NCI-H2029 (cell line): ENCODE measurements around the gene COPS3.
A peak's percentile ranks its signal among the peaks of the same experiment; 100 is the strongest.
"Not testable (repeated sequence)": the region's sequence is repeated elsewhere in the genome, so short reads cannot be mapped to it uniquely, and the experiment has no call there.

ENCODE experiments used
- DNase-seq: peaks from one replicate; lab custom pipeline; 2025; lab: John Stamatoyannopoulos, UW

The COPS3 gene

DNA sequence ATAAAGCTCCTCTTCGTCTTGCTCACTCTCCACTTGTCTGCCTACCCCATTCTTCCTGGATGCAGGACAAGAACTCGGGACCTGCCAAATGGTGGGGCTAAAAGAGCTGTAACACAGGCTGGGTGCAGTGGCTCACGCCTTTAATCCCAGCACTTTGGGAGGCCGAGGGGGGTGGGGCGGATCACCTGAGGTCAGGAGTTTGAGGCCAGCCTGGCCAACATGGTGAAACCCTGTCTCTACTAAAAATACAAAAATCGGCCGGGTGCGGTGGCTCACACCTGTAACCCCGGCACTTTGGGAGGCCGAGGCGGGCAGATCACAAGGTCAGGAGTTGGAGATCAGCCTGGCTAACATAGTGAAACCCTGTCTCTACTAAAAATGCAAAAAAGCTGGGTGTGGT lies 20.6 kb upstream of the COPS3 start:
- not testable (repeated sequence) for DNase-seq

DNA sequence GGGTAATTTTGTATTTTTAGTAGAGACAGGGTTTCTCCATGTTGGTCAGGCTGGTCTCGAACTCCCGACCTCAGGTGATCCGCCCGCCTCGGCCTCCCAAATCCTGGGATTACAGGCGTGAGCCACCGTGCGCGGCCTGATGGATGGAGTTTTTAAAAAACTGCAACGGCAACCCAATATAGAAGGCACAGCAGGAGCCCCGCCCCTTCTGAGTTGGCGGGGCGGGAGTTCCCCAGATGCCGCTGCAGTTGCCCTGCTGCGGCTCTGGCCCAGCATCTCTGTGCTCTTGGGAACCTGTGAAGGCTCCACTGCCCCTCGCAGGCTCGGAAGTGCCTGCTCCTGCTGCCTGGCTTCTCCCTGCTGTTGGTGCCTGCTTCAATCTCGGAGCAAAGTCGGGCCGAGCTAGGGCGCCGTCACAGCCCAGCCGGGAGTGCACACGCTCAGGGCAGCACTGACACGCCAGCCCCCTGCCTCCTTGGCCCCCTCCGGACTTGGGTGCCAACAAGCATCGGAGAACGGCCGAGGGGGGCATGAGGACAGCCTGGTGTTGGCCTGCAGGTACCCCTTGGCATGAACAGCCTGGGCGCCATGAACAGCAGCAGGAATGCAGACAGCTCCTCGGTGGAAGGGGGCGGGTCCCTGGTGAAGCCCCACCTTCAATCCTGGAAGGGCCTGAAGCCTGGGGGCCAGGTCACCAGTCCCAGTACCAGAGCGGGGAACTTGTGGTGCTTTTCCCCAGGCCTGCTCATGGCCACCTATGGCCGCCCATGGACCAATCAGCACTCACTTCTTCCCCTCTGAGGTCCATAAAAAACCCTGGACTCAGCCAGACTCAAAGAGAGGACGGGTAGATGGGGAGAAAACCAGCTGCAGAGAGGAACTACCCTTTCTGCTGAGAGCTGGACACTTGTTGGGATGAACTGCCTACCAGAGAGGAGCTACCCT lies 19.9 kb upstream of the COPS3 start:
- DNase-seq = no peak

DNA sequence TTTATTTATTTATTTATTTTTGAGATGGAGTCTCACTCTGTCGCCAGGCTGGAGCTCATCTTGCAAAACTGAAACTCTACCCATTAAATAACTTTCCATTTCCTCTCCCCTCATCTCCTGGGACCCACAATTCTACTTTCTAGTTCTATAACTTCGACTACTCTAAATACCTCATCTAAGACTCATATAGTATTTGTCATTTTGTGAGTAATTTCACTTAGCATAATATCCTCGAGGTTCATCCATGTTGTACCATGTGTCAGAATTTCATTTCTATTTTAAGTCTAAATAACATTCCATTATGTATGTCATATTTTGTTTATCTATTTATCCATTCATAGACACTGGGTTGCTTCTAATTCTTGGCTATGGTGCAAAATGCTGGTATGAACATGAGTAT lies 17.1 kb upstream of the COPS3 start:
- DNase-seq = no peak

DNA sequence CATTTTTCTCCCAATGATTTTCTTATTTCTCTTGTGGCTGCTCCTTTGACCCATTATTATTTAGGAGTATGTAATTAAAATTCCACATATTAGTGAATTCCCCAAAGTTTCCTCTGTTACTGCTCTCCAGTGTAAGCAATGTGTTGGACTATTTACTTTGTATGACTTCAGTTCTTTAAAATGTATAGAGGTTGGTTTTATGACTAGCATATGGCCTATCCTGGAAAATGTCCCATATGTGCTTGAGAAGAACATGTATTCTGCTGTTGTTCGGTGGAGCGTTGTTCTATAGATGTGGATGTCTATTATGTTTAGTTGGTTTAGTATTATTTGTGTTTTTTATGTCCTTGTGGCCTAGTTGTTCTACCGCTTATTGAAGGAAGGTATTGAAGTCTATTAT lies 16.2 kb upstream of the COPS3 start:
- no peak for DNase-seq

DNA sequence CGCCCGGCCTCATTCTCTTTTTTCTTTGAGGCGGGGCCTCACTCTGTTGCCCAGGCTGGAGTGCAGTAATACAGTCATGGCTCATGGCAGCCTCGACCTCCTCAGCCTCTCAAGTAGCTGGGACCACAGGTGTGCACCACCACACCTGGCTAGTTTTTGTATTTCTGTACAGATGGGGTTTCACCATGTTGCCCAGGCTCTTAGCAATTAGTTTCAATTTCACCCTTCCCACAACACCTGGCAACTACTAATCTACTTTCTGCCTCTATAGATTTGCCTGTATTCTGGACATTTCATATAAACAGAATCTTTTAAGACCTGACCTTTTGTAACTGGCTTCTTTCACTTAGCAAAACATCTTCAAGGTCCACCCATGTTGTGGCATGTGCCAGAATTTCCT lies 14.1 kb upstream of the COPS3 start:
- no peak for DNase-seq

DNA sequence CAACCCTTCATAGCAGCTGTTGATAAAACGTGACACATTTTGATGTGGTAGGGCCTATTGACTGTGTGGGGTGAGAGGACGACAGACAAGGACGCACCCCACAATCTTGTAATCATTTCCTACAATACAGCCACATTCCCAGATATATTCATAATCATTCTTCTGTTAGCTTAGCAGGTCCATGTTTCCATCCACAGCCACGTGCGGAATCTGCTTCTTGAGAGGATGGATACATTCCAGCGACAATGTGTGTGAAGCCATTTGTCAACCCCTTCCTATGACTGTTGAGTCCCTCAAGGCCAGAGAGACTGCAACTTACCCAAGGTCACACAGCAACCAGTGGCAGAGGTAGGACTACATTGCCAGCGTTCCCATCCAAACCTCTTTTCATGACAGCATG lies 8.7 kb upstream of the COPS3 start:
- no peak for DNase-seq

DNA sequence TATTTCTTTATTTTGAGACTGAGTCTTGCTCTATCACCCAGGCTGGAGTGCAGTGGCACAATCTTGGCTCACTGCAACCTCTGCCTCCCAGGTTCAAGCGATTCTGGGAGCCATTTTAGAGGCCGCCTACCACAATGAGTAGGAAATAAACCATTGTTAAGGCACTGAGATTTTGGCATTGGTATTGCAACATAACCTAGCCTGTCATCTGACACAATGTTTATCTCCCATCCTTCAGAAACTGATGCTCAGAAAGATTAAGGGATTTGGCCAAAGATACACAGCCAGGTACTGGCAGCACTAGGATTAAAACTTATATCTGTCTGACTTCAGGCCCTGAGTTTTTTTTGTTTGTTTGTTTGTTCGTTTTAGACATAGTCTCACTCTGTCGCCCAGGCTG lies 8.0 kb upstream of the COPS3 start:
- no peak for DNase-seq

DNA sequence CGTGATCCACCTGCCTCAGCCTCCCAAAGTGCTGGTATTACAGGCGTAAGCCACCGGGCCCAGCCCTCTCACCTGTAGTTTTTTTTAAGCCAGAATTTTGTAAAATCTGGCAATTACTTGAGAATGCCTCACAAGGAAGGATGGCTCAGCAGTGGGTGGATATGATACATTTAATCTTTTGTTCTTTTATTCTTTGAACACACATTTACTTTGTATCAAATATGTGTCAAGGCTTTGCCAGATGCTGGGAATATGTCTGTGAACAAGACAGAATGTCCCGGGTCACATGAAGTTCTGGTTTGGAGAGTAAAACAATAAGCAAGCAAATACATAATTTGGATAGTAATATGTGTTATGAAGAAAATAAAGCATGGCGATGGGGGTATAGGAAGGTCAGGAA lies 4.9 kb upstream of the COPS3 start:
- DNase-seq = no peak

DNA sequence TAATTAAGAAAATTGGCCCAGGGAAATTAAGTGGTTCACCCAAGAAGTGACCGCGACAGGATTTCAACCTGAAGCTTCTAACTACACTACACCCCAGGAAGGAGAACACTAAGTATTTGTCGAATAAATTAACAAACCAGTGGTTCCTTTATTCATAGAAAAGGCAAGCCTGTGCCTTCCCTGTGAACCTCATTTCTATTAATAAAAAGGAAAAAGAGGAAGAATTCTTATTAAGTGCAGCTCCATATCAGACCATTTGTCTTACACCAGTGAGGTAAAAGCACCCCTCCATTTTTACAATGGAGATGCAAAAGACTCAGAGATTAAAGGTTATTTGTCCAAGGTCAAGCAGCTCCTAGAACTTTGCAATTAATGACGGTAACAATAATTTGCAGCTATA lies 1.7 kb downstream of the COPS3 start:
- DNase-seq = no peak

DNA sequence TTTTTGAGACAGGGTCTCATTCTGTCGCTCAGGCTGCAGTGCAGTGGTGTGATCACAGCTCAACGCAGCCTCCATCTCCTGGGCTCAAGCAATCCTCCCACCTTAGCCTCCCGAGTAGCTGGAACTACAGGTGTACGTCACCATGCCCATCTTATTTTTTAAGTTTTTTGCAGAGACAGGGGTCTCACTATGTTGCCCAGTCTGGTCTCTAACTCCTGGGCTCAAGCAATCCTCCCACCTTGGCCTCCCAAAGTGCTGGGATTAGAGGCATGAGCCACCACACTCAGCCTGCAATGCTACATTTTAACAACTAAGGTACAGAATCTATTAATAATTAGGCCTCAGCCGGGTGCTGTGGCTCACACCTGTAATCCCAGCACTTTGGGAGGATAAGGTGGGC lies 3.6 kb downstream of the COPS3 start:
- not testable (repeated sequence) for DNase-seq

DNA sequence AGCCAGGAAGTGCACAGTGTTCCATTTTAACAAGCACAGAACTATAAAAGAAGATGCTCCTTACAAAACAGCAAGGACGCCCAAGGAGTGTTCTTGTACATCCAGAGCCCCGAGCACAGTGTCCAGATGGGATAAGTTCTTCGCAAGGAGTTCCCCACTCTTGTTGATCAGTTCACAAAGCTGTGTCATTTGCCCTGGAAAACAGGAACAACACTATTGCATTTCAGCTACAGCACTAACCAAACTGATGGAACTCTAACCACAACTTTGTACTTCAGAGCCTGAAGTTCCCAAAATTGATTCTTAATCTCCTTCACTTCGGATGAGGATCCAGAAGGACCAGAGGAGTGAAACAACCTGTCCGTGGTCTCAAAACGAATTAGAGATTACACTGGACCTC lies 5.1 kb downstream of the COPS3 start:
- no peak for DNase-seq

DNA sequence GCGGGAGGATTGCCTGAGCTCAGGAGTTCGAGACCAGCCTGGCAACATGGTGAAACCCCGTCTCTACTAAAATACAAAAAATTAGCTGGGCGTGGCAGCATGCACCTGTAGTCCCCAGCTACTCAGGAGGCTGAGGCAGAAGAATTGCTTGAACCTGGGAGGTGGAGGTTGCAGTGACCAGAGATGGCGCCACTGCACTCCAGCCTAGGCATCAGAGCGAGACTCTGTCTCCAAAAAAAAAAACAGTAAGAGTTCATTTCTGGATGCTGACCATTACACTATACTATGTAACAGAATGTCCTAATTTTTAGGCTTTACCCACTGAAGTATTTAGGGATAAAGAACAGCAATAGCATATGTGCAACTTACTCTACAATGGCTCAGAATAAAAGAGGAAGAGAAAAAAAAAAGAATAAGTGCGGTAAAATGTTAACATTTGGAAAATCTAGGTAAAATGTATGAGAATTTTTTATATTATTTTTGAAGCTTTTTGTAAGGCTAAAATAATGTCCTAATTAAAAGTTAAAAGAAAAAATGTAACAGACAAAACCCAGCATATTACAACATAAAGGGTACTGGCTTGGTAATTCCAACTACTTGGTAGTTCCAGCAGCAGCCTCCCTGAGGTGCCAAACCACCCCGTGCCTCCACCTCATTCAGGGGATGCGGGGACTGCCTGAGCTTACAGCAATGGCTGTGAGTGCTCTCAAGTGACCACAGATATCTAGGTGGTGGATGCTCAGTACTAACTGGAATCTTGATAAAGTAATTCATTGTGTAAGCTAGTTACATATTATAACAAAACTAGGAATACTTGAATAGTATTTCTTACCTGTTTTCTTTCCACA lies 10.9 kb downstream of the COPS3 start:
- DNase-seq = no peak

DNA sequence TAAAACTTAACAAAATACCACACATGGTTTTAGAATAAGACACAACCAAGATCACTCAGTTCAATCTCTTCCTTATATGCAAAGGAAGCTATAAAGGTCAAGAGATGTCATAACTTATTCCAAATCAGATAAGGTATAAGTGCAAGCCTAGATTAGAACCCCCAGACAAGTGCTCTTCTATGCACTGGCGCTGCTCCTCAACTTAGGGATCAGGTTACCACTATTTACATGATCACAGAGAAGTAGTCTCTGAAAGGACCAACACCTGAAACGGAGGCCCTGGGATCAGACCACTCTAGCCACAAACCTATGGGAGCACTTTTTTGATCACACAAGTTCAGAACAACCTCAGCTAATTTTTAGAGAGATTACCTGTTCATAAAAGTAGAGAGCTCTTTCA lies 16.6 kb downstream of the COPS3 start:
- peak; percentile 7 for DNase-seq

DNA sequence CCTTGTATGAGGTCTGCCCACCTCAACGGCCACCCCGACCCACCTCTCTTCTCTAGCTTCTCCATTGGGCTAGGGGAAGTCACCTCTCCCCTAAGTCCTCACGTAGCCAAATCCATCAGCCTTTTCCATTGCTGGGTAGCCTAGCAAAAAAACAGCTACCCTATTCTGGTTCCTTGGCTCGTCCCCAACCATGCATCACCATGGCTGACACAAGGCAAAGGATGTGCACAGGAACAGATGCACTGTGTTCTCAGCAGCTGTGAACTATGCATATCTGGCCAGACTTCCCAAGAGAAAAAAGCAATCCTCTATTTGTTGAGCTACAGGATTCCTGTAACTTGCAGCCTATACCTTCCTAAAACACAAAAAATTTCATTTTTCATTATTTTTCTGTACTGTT lies 22.0 kb downstream of the COPS3 start:
- no peak for DNase-seq

DNA sequence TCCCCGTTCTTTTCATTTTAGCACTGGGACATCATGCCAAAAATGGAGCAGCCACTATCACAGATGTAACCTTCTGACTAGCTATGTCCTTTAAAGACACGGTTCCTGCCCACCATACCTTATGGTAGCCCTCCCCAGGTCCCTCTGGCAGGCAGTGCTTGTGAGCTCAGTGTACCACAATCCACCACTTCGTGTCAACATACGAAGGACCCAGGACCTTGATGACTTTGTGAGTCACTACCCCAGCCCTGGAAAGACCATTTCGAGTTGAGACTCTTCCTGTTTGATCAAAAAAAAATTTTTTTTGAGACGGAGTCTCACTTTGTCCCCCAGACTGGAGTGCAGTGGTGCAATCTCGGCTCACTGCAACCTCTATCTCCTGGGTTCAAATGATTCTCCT lies 23.0 kb downstream of the COPS3 start:
- DNase-seq = no peak

DNA sequence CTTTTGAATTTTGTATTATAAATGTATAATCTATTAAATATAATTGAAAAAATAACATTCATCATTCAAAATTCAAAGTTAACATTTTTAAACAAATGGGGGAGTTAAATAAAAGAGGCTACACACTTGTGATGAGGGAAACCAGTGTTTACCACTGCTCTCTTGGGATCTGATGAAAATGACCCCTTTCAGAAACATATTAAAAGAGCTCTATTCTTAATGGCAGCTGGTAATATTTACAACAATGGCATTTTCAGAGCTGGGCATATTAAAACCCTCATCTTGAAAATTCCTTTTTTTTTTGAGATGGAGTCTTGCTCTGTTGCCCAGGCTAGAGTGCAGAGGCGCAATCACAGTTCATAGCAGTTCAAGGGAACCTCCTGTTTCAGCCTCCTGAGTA lies 24.7 kb downstream of the COPS3 start:
- DNase-seq = no peak

DNA sequence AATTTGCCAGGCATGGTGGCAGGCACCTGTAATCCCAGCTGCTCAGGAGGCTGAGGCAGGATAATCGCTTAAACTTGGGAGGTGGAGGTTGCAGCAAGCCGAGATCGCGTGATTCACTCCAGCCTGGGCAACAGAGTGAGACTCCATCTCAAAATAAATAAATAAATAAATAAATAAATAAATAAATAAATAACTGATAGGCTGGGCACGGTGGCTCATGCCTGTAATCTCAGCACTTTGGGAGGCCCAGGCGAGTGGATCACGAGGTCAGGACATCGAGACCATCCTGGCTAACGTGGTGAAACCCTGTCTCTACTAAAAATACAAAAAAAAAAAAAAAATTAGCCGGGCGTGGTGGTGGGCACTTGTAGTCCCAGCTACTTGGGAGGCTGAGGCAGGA lies 25.4 kb downstream of the COPS3 start:
- not testable (repeated sequence) for DNase-seq

DNA sequence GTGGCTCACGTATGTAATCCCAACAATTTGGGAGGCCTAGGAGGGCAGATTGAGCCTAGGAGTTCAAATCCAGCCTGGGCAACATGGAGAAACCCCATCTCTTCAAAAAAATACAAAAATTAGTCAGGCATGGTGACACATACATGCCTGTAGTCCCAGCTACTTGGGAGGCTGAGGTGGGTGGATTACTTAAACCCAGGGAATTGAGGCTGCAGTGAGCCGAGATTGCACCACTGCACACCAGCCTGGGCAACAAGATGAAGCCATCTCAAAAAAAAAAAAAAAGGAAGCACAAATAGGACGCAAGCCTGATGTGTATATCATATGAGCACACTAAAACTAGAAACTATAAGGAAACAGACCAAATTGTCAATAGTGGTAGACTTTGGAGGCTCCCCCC lies 27.0 kb downstream of the COPS3 start:
- no peak for DNase-seq

DNA sequence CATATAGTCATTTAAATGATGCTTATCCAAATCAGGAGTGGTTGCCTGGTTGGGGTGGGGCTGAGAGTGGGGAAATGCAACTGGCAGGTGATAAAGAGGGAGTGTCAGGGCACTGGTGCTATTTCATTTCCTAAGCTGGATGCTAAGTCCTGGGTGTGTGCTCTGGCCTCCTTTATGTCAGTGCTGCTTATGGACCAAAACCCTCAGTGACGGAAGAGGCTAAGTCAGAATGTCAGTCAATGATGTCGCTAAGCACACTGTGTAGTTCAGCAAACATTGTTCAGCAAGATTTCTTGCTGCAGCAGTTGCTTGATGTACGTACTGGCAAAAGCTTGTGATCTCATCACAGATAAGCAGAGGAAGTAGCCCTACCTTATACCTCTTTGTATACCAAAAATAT lies 27.6 kb downstream of the COPS3 start:
- DNase-seq = no peak

DNA sequence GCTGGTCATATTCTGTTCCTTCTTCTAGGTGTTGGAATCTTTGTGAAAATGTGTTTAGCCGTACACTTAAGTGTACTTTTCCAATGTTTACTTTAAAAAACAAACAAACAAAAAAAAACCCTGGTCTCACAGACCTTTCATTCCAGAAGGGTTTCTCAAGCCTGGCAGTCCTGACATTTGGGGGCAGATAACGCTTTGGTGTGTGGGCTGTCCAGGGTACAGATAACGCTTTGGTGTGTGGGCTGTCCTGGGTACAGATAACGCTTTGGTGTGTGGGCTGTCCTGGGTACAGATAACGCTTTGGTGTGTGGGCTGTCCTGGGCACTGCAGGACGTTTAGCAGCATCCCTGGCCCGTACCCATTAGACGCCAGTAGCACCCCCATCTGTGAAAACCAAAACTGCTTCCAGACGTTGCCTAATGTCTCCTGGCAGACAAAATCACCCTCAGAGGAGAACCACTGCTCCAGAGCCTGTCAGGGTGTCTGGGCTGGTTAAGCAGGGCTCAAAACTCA lies 28.8 kb downstream of the COPS3 start:
- DNase-seq = no peak

DNA sequence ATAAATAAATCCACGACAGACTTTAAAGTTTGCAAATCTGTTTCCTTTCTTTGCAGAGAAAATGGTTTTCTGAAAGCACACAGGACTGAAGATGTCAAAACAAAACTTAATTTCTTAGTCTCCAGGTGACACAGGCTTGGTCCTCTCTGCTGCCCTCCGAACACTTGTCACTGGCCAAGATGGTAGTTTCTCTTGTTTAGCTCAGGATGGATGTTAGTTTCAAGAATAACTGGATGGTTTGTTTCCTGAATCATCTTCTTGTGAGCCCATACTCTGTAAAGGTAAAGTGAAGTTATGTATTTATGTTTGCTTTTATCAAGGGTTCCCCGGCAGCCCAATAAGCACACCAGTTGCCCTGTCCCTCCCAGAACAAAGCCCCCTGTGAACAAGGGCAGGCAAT lies 34.2 kb downstream of the COPS3 start:
- DNase-seq = no peak

DNA sequence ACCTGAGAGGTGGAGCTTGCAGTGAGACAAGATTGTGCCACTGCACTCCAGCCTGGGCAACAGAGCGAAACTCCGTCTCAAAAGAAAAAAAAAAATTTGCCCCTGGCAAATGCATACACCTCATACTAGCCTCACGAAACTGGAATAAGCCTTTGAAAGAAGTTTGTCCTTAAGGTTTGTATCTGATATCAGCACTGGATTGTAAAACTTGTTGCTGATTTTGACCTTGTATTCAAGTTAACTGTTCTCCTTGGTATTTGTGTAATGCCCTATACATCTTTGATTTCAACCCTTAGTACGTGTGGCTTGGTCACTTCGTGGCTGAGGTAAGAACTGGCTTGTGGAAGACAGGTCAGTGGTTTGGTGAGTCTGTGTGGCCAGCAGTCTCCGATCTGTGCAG lies 37.9 kb downstream of the COPS3 start:
- DNase-seq = no peak

DNA sequence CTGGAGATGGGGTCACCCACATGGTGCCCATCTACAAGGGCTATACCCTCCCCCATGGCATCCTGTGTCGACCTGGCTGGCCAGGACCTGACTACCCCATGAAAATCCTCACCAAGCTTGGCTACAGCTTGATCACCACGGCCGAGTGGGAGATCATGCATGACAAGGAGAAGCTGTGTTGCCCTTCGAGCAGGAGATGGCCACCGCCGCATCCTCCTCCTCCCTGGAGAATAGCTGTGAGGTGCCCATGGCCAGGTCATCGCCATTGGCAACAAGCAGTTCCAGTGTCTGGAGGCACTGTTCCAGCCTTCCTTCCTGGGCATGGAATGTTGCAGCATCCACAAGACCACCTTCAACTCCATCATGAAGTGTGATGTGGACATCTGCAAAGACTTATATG lies 38.8 kb downstream of the COPS3 start:
- DNase-seq = no peak
